Neural progenitor cell (in vitro differentiated cells): ENCODE data around the gene LEKR1. TPM values are rescaled to one million over a fixed set of nuclear protein-coding genes. Genes with fewer than 3 reads are reported as not detected.

Experiments used
- DNase-seq: peaks from one replicate; pipeline ENCODE4 v3.0.0-alpha.2; 2016; ENCODE audit warnings: low spot score
- H2AFZ ChIP-seq: fragments of 200-600 bp; sonication (generic); replicated peaks from 2 replicates; pipeline ENCODE4 v1.6.1; 2016; ENCODE audit warnings: antibody characterized with exemption
- H3F3A ChIP-seq: fragments of 200-600 bp; sonication (generic); 2 replicates; pipeline ENCODE4 v1.6.1; 2016; ENCODE audit warnings: antibody characterized with exemption, low read depth
- H3K27ac ChIP-seq: fragments of 200-600 bp; sonication (generic); 2 replicates; pipeline ENCODE4 v1.5.1; 2016; ENCODE audit warnings: mild to moderate bottlenecking
- H3K27me3 ChIP-seq: fragments of 200-600 bp; sonication (generic); 2 replicates; pipeline ENCODE4 v1.6.1; 2016; ENCODE audit warnings: mild to moderate bottlenecking, moderate library complexity
- H3K36me3 ChIP-seq: fragments of 200-600 bp; sonication (generic); 2 replicates; pipeline ENCODE4 v1.5.1; 2016
- H3K4me1 ChIP-seq: fragments of 200-600 bp; sonication (generic); 2 replicates; pipeline ENCODE4 v1.6.1; 2016; ENCODE audit warnings: mixed run types
- H3K4me2 ChIP-seq: fragments of 200-600 bp; sonication (generic); 2 replicates; pipeline ENCODE4 v1.6.1; 2016
- H3K4me3 ChIP-seq: fragments of 200-600 bp; sonication (generic); 2 replicates; pipeline ENCODE4 v1.5.1; 2016
- H3K79me2 ChIP-seq: fragments of 200-600 bp; sonication (generic); 2 replicates; pipeline ENCODE4 v1.6.1; 2016; ENCODE audit warnings: low read depth
- H3K9ac ChIP-seq: fragments of 200-600 bp; sonication (generic); 2 replicates; pipeline ENCODE4 v1.6.1; 2016
- H3K9me3 ChIP-seq: fragments of 200-600 bp; sonication (generic); 2 replicates; pipeline ENCODE4 v1.5.1; 2016; ENCODE audit warnings: low read depth
- H4K20me1 ChIP-seq: fragments of 200-600 bp; sonication (generic); 2 replicates; pipeline ENCODE4 v1.6.1; 2016; ENCODE audit warnings: low read depth
- H3K27ac Mint-ChIP-seq: 3 replicates; pipeline ENCODE4 v1.8.0; 2021; ENCODE audit warnings: mixed read lengths
- H3K27me3 Mint-ChIP-seq: 2 replicates; pipeline ENCODE4 v1.8.0; 2022; ENCODE audit warnings: low read depth, mild to moderate bottlenecking, inconsistent platforms, moderate library complexity, mixed read lengths; ENCODE audit not compliant: insufficient read depth
- H3K36me3 Mint-ChIP-seq: 3 replicates; pipeline ENCODE4 v1.8.0; 2021; ENCODE audit warnings: mixed read lengths
- H3K4me1 Mint-ChIP-seq: 3 replicates; pipeline ENCODE4 v1.8.0; 2021; ENCODE audit warnings: mixed read lengths
- H3K4me3 Mint-ChIP-seq: 3 replicates; pipeline ENCODE4 v1.8.0; 2021; ENCODE audit warnings: mild to moderate bottlenecking, moderate library complexity, mixed read lengths
- H3K9me3 Mint-ChIP-seq: 3 replicates; pipeline ENCODE4 v1.8.0; 2020; ENCODE audit warnings: mixed read lengths
- CTCF ChIP-seq: fragments of 200-600 bp; sonication (generic); IDR thresholded peaks from 2 replicates; pipeline ENCODE4 v1.5.1; 2017; ENCODE audit warnings: antibody characterized with exemption, mild to moderate bottlenecking
- EZH2 ChIP-seq: fragments of 200-600 bp; sonication (generic); IDR thresholded peaks from 2 replicates; pipeline ENCODE4 v1.6.1; 2017; ENCODE audit warnings: antibody characterized with exemption, mild to moderate bottlenecking, moderate library complexity
- EZH2phosphoT487 ChIP-seq: fragments of 200-600 bp; sonication (generic); IDR thresholded peaks from 2 replicates; pipeline ENCODE4 v1.6.1; 2017; ENCODE audit warnings: antibody characterized with exemption
- total RNA-seq: library from RNA; depleted of rRNA; stranded (reverse); fragments of >200 nt; gene quantifications from 2 replicates; pipeline ENCODE4 v1.2.3, GENCODE V29; 2015; ENCODE audit warnings: low replicate concordance

Gene LEKR1
- total RNA-seq, 1 donor from 2014 or later: 1.9 TPM

- no peak overlapping the region for H3K4me2 ChIP-seq
- Mint-ChIP-seq H3K36me3 (no peaks in the 10 kb centered on the region), H3K27me3 (no peaks in the 10 kb centered on the region), H3K4me1 (peaks cover 5% of the 10 kb centered on the region), H3K27ac (no peak overlapping the region), H3K9me3 (peaks cover 6% of the 10 kb centered on the region), H3K4me3 (no peak overlapping the region)
- no peaks in the 10 kb centered on the region for H3K27me3 ChIP-seq
- no peaks in the 10 kb centered on the region for H3K36me3 ChIP-seq
- DNase-seq: no peak
- no peak overlapping the region for H3K27ac ChIP-seq
- no peaks in the 10 kb centered on the region for H4K20me1 ChIP-seq
- no peak overlapping the region for H2AFZ ChIP-seq
- TF ChIP-seq CTCF: no peak
- no peak for TF ChIP-seq EZH2
- TF ChIP-seq EZH2phosphoT487: no peak
- H3K79me2 ChIP-seq: no peaks in the 10 kb centered on the region
- H3K9me3 ChIP-seq: no peaks in the 10 kb centered on the region
- H3K9ac ChIP-seq: no peak overlapping the region
- no peaks in the 10 kb centered on the region for H3F3A ChIP-seq
- no peak overlapping the region for H3K4me3 ChIP-seq
- peaks cover 10% of the 10 kb centered on the region for H3K4me1 ChIP-seq
Measured at GRCh38 chr3:156920399-156920798, 94.2 kb downstream of the LEKR1 start.

GRCh38 chr3:156923349-156923748 lies 97.2 kb downstream of the LEKR1 start:
- no peak overlapping the region for H3K4me3 Mint-ChIP-seq
- no peak overlapping the region for H3K27ac Mint-ChIP-seq
- no peak for DNase-seq
- peaks cover 5% of the 10 kb centered on the region for H3K4me1 Mint-ChIP-seq
- no peak overlapping the region for H2AFZ ChIP-seq
- no peaks in the 10 kb centered on the region for H3K27me3 Mint-ChIP-seq
- no peak overlapping the region for H3K4me2 ChIP-seq
- H3K36me3 Mint-ChIP-seq: no peaks in the 10 kb centered on the region
- no peak for TF ChIP-seq EZH2phosphoT487
- no peak for TF ChIP-seq CTCF
- TF ChIP-seq EZH2: no peak
- H3K9me3 Mint-ChIP-seq: peaks cover 11% of the 10 kb centered on the region
- no peaks in the 10 kb centered on the region for H4K20me1 ChIP-seq
- no peaks in the 10 kb centered on the region for H3K27me3 ChIP-seq
- H3K9ac ChIP-seq: no peak overlapping the region
- no peak overlapping the region for H3K4me3 ChIP-seq
- H3K4me1 ChIP-seq: peaks cover 10% of the 10 kb centered on the region
- no peaks in the 10 kb centered on the region for H3F3A ChIP-seq
- H3K79me2 ChIP-seq: no peaks in the 10 kb centered on the region
- no peak overlapping the region for H3K27ac ChIP-seq
- no peaks in the 10 kb centered on the region for H3K36me3 ChIP-seq
- H3K9me3 ChIP-seq: no peaks in the 10 kb centered on the region

GRCh38 chr3:156938724-156939123 lies 112.6 kb downstream of the LEKR1 start:
- Histone ChIP-seq H3F3A (no peaks in the 10 kb centered on the region), H3K4me1 (no peaks in the 10 kb centered on the region), H3K36me3 (no peaks in the 10 kb centered on the region), H3K27me3 (no peaks in the 10 kb centered on the region), H3K9me3 (no peaks in the 10 kb centered on the region), H3K79me2 (no peaks in the 10 kb centered on the region), H2AFZ (no peak overlapping the region), H3K27ac (no peak overlapping the region), H4K20me1 (no peaks in the 10 kb centered on the region), H3K9ac (no peak overlapping the region), H3K4me3 (no peak overlapping the region), H3K4me2 (no peak overlapping the region)
- no peaks in the 10 kb centered on the region for H3K36me3 Mint-ChIP-seq
- no peaks in the 10 kb centered on the region for H3K27me3 Mint-ChIP-seq
- H3K4me3 Mint-ChIP-seq: no peak overlapping the region
- H3K27ac Mint-ChIP-seq: no peak overlapping the region
- DNase-seq: no peak
- no peaks in the 10 kb centered on the region for H3K9me3 Mint-ChIP-seq
- no peak for TF ChIP-seq CTCF
- TF ChIP-seq EZH2phosphoT487: no peak
- no peak for TF ChIP-seq EZH2
- H3K4me1 Mint-ChIP-seq: no peaks in the 10 kb centered on the region

GRCh38 chr3:156939315-156939714 lies 113.2 kb downstream of the LEKR1 start:
- Mint-ChIP-seq H3K9me3 (no peaks in the 10 kb centered on the region), H3K4me1 (no peaks in the 10 kb centered on the region), H3K27me3 (no peaks in the 10 kb centered on the region), H3K36me3 (no peaks in the 10 kb centered on the region), H3K27ac (no peak overlapping the region), H3K4me3 (no peak overlapping the region)
- TF ChIP-seq EZH2phosphoT487 (no peak), CTCF (no peak), EZH2 (no peak)
- Histone ChIP-seq H3F3A (no peaks in the 10 kb centered on the region), H3K4me3 (no peak overlapping the region), H3K9ac (no peak overlapping the region), H3K36me3 (no peaks in the 10 kb centered on the region), H3K9me3 (no peaks in the 10 kb centered on the region), H3K79me2 (no peaks in the 10 kb centered on the region), H3K4me1 (no peaks in the 10 kb centered on the region), H3K4me2 (no peak overlapping the region), H3K27me3 (no peaks in the 10 kb centered on the region), H4K20me1 (no peaks in the 10 kb centered on the region), H3K27ac (no peak overlapping the region), H2AFZ (no peak overlapping the region)
- DNase-seq: no peak
